Measurements from ENCODE around the gene ATOH7.

Gene ATOH7

DNA sequence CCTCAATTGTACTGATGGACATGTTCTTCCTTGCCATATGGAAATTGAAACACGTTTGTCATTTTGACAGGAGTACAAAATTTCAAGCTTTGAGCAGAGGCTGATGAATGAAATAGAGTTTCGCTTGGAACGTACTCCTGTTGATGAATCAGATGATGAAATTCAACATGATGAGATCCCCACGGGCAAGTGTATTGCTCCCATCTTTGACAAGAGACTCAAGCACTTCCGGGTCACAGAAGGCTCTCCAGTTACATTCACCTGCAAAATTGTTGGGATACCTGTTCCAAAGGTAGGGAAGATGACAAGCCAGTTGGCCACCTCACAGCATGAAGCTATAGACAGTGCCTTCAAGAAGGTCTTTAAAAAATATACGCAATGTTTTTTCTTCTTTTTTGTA is 43.1 kb downstream of the ATOH7 start:
- Histone ChIP-seq H3K4me3 (ENCODE audit: low read length in 2 of 2) (no peak overlapping the region), H3K9ac (ENCODE audit: low read depth in 1 of 2, low read length in 2 of 2) (no peak overlapping the region), H3K36me3 (ENCODE audit: control insufficient read depth in 2 of 2, insufficient read depth in 2 of 2, low read length in 2 of 2) (no peaks in the 10 kb centered on the region), H3K27ac (ENCODE audit: low read depth in 2 of 2, low read length in 2 of 2) (no peak overlapping the region), H3K9me3 (ENCODE audit: control insufficient read depth in 2 of 2, low read length in 2 of 2) (no peaks in the 10 kb centered on the region), H3K27me3 (ENCODE audit: control insufficient read depth in 2 of 2, insufficient read depth in 2 of 2, low read length in 2 of 2) (peaks cover 0 to 4% of the 10 kb centered on the region in 2 donors), H3K4me1 (ENCODE audit: control insufficient read depth in 2 of 2, insufficient read depth in 2 of 2, low read length in 2 of 2) (no peaks in the 10 kb centered on the region)

DNA sequence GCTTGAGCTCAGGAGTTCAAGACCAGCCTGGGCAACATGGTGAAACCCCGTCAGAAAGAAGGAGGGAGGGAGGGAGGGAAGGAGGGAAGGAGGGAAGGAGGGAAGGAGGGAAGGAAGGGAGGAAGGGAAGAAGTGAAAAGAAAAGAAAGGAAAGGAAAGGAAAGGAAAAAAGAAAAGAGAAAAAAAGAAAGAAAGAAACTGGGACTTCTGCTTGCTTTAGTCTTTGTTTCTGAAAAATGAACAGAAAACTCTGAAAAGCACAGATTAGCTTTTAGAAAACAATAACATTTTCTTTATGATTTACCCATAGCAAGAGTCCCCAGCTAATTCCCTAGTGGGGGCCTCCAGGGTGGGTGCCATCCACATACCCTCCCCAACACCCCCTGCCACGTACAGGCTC is 46.8 kb downstream of the ATOH7 start:
- no peaks in the 10 kb centered on the region for H3K9me3 ChIP-seq (ENCODE audit: control insufficient read depth in 2 of 2, low read length in 2 of 2)
- H3K27ac ChIP-seq (ENCODE audit: low read depth in 2 of 2, low read length in 2 of 2), result no peak overlapping the region
- H3K4me1 ChIP-seq (ENCODE audit: control insufficient read depth in 2 of 2, insufficient read depth in 2 of 2, low read length in 2 of 2), result no peaks in the 10 kb centered on the region
- no peak overlapping the region for H3K4me3 ChIP-seq (ENCODE audit: low read length in 2 of 2)
- no peak overlapping the region for H3K9ac ChIP-seq (ENCODE audit: low read depth in 1 of 2, low read length in 2 of 2)
- H3K27me3 ChIP-seq (ENCODE audit: control insufficient read depth in 2 of 2, insufficient read depth in 2 of 2, low read length in 2 of 2), result peaks cover 0 to 4% of the 10 kb centered on the region in 2 donors
- H3K36me3 ChIP-seq (ENCODE audit: control insufficient read depth in 2 of 2, insufficient read depth in 2 of 2, low read length in 2 of 2), result no peaks in the 10 kb centered on the region

DNA sequence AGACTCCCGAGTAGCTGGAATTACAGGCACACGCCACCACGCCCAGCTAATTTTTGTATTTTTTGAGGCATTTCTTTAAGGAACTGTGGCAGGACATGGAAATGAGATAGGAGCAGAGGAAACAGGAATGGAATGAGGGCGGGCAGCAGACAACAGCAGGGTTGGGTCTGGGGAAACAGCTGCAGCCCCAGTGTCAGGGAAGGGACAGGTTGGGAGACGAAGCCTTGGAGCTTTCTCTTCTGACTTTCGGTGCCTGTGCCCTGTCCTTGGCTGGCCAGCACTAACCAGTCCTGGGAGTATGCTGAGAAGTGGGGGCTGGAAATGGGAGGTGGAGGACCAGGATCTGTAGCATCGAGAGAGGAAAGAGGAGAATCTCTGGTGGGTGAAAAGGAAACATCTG is 47.4 kb downstream of the ATOH7 start:
- H3K27me3 ChIP-seq (ENCODE audit: control insufficient read depth in 2 of 2, insufficient read depth in 2 of 2, low read length in 2 of 2), result peaks cover 0 to 4% of the 10 kb centered on the region in 2 donors
- H3K4me1 ChIP-seq (ENCODE audit: control insufficient read depth in 2 of 2, insufficient read depth in 2 of 2, low read length in 2 of 2), result no peaks in the 10 kb centered on the region
- H3K4me3 ChIP-seq (ENCODE audit: low read length in 2 of 2), result no peak overlapping the region
- H3K36me3 ChIP-seq (ENCODE audit: control insufficient read depth in 2 of 2, insufficient read depth in 2 of 2, low read length in 2 of 2), result no peaks in the 10 kb centered on the region
- H3K9me3 ChIP-seq (ENCODE audit: control insufficient read depth in 2 of 2, low read length in 2 of 2), result no peaks in the 10 kb centered on the region
- no peak overlapping the region for H3K9ac ChIP-seq (ENCODE audit: low read depth in 1 of 2, low read length in 2 of 2)
- H3K27ac ChIP-seq (ENCODE audit: low read depth in 2 of 2, low read length in 2 of 2), result no peak overlapping the region
